HepG2 (cell line): ENCODE measurements around the gene TMEM132D. TPM values are rescaled to one million over a fixed set of nuclear protein-coding genes. Genes with fewer than 3 reads are reported as not detected.

Experiments used
- ATAC-seq: fragments of 200-7000 bp; cut with Tn5 transposase; 3 replicates; pipeline ENCODE4 v1.9.1; 2020; ENCODE audit warnings: mild to moderate bottlenecking, moderate library complexity
- BruUV-seq: library from RNA; stranded (reverse); fragments of 400-500 nt; replicated peaks from 2 replicates; lab custom pipeline; 2021; lab: Mats Ljungman, UMichigan
- CTCF ChIA-PET: fragments of 300-600 bp; formaldehyde crosslinking; extraction: SDS; loops from one replicate; lab custom pipeline; 2021; ENCODE audit warnings: low total read pairs, inconsistent platforms, low intra/inter-chr PET ratio; lab: Yijun Ruan, JAX
- POLR2A ChIA-PET: fragments of 350-600 bp; sonication (Branson Sonifier 250); formaldehyde crosslinking; loops from one replicate; lab custom pipeline; 2020; ENCODE audit warnings: antibody characterized with exemption, inconsistent platforms; lab: Yijun Ruan, JAX
- DNase-seq: peaks from one replicate; pipeline ENCODE4 v3.0.0-alpha.2; 2015; ENCODE audit warnings: low spot score
- FAIRE-seq: peaks from 3 replicates; lab custom pipeline; 2011; peaks lifted over from hg19 to GRCh38; lab: Jason Lieb, UNC
- H2AFZ ChIP-seq: one replicate; pipeline ENCODE4 v1.6.1; 2011; ENCODE audit warnings: low read length, inconsistent platforms
- H3K27ac ChIP-seq: fragments of 300-600 bp; 3 replicates; pipeline ENCODE4 v1.8.0; 2011; ENCODE audit warnings: mixed run types, mild to moderate bottlenecking, mixed read lengths, low read length, inconsistent platforms; ENCODE audit not compliant: insufficient read depth; ENCODE audit errors: extremely low read length
- H3K27me3 ChIP-seq, 2 experiments: fragments of 200-600 bp in 1 of 2; 2 replicates in 1 of 2; 3 replicates in 1 of 2; pipeline versions ENCODE4 v1.6.0 to v1.8.0; 2011; ENCODE audit warnings: low read length in 2 of 2, mild to moderate bottlenecking in 2 of 2, moderate library complexity in 2 of 2, inconsistent platforms in 1 of 2; ENCODE audit not compliant: insufficient read depth in 2 of 2, control insufficient read depth in 1 of 2
- H3K36me3 ChIP-seq, 2 experiments: fragments of 200-600 bp in 1 of 2; replicated peaks in 1 of 2; 2 replicates in 1 of 2; 3 replicates in 1 of 2; pipeline versions ENCODE4 v1.5.1 to v1.8.0; 2011; ENCODE audit warnings: low read length in 2 of 2, inconsistent platforms in 1 of 2; ENCODE audit not compliant: insufficient read depth in 2 of 2, control insufficient read depth in 1 of 2
- H3K4me1 ChIP-seq: 2 replicates; pipeline ENCODE4 v1.5.1; 2012; ENCODE audit warnings: low read length, inconsistent platforms; ENCODE audit not compliant: insufficient read depth
- H3K4me2 ChIP-seq: 2 replicates; pipeline ENCODE4 v1.6.0; 2011; ENCODE audit warnings: low read depth, low read length, inconsistent platforms
- H3K4me3 ChIP-seq, 3 experiments: fragments of 200-600 bp in 1 of 3; sonication (generic), shearing (Covaris generic) in 1 of 3; replicated peaks in 1 of 3; 2 replicates each; pipeline ENCODE4 v1.5.1; 2011 to 2016; ENCODE audit warnings: low read length in 3 of 3, inconsistent platforms in 2 of 3, low read depth in 2 of 3, mild to moderate bottlenecking in 2 of 3, control low read depth in 1 of 3, mixed read lengths in 1 of 3; ENCODE audit not compliant: insufficient read depth in 1 of 3
- H3K79me2 ChIP-seq: one replicate; pipeline ENCODE4 v1.6.1; 2011; ENCODE audit warnings: low read length, inconsistent platforms; ENCODE audit not compliant: insufficient read depth
- H3K9ac ChIP-seq: 2 replicates; pipeline ENCODE4 v1.6.0; 2011; ENCODE audit warnings: mild to moderate bottlenecking, low read depth, low read length, inconsistent platforms; ENCODE audit not compliant: insufficient read depth
- H3K9me3 ChIP-seq: 2 replicates; pipeline ENCODE4 v1.5.1; 2012; ENCODE audit warnings: mild to moderate bottlenecking, low read length
- H4K20me1 ChIP-seq: 2 replicates; pipeline ENCODE4 v1.6.0; 2011; ENCODE audit warnings: inconsistent platforms, mild to moderate bottlenecking, low read length, moderate library complexity; ENCODE audit not compliant: insufficient read depth
- CREB1 ChIP-seq, 2 experiments: fragments of 450-650 bp in 1 of 2; IDR thresholded peaks; 2 replicates each; pipeline ENCODE4 v1.6.1; 2016 to 2017; ENCODE audit warnings: control low read depth in 1 of 2, mild to moderate bottlenecking in 1 of 2, missing compliant biosample characterization in 1 of 2, missing genetic modification characterization in 1 of 2
- GLMP ChIP-seq: sonication (generic); formaldehyde crosslinking; IDR thresholded peaks from 2 replicates; pipeline ENCODE4 v1.9.0; 2021; ENCODE audit warnings: missing genetic modification reagents, mild to moderate bottlenecking, borderline replicate concordance
- NFYC ChIP-seq: IDR thresholded peaks from 2 replicates; pipeline ENCODE4 v1.6.1; 2016; ENCODE audit warnings: missing genetic modification reagents, missing compliant biosample characterization
- NKX3-1 ChIP-seq: sonication (generic); formaldehyde crosslinking; IDR thresholded peaks from 2 replicates; pipeline ENCODE4 v1.5.0; 2020; ENCODE audit warnings: missing genetic modification reagents
- POLR2A ChIP-seq, 2 experiments: IDR thresholded peaks; 2 replicates each; pipeline ENCODE4 v1.6.1; 2011; ENCODE audit warnings: low read depth in 2 of 2, low read length in 2 of 2, mild to moderate bottlenecking in 1 of 2, moderate library complexity in 1 of 2; ENCODE audit not compliant: insufficient read depth in 1 of 2
- ZBTB1 ChIP-seq: sonication (generic); formaldehyde crosslinking; IDR thresholded peaks from 2 replicates; pipeline ENCODE4 v1.4.0; 2020; ENCODE audit warnings: missing genetic modification reagents, borderline replicate concordance
- ZMAT3 ChIP-seq: sonication (generic); formaldehyde crosslinking; conservative IDR thresholded peaks from 2 replicates; pipeline ENCODE4 v1.7.0; 2021; ENCODE audit warnings: missing genetic modification reagents
- ZNF605 ChIP-seq: sonication (generic); formaldehyde crosslinking; IDR thresholded peaks from 2 replicates; pipeline ENCODE4 v1.8.0; 2022; ENCODE audit warnings: mild to moderate bottlenecking, missing genetic modification reagents
- WGBS: methylation state at CpG from one replicate; pipeline ENCODE4 v1.1.6; 2017; ENCODE audit warnings: low lambda C conversion rate; 5-methylcytosine and 5-hydroxymethylcytosine counted together
- in situ Hi-C: cut with HindIII; loops from 2 replicates; pipeline ENCODE4 v1.10.0; 2017; ENCODE audit warnings: low pct_unique_long_range_greater_than_20kb; ENCODE audit not compliant: extremely low pct_ligation_motif_present
- intact Hi-C: fragments of 100-400 bp; cut with micrococcal nuclease; formaldehyde crosslinking; loops from one replicate; pipeline ENCODE4 v1.10.0; 2022; ENCODE audit not compliant: unreplicated experiment
- polyA plus RNA-seq, 8 experiments: library from polyadenylated mRNA; depleted of rRNA in 3 of 8; stranded (reverse) in 7 of 8; unstranded in 1 of 8; fragments of >200 nt; fragmentation: Illumina TruSeq in 4 of 8; extraction: Trizol in 4 of 8; gene quantifications; 2 replicates each; pipeline versions ENCODE4 v1.2.1 to v1.2.3, GENCODE V29; 2011 to 2016; ENCODE audit warnings: low read depth in 4 of 8, missing spikeins in 1 of 8, mixed read lengths in 1 of 8; ENCODE audit not compliant: insufficient read depth in 1 of 8
- total RNA-seq, 5 experiments: library from RNA; depleted of rRNA; stranded (reverse); fragments of >200 nt; fragmentation: Illumina TruSeq; extraction: Trizol; gene quantifications; 2 replicates each; pipeline ENCODE4 v1.2.3, GENCODE V29; 2016; ENCODE audit warnings: low read depth in 1 of 5

The TMEM132D gene
- total and polyA plus RNA-seq, 2 of the 13 experiments (the other 11 are each of a cell fraction or from before 2014, with no cell fraction given), result not detected

- no peaks in the 10 kb centered on the region for H3K36me3 ChIP-seq
- no peak overlapping the region for H2AFZ ChIP-seq
- H3K9ac ChIP-seq, result no peak overlapping the region
- ATAC-seq (no peak), DNase-seq (no peak), FAIRE-seq (no peak)
- no TSS peak for BruUV-seq
- no peak for TF ChIP-seq ZNF605 (CRISPR knock-in tag)
- TF ChIP-seq POLR2A (IDR thresholded peaks at IDR 0.05; ENCODE audit: insufficient read depth in 1 of 2, low read depth in 2 of 2, low read length in 2 of 2), result no peak
- no peak for TF ChIP-seq ZBTB1 (CRISPR knock-in tag)
- TF ChIP-seq GLMP (CRISPR knock-in tag), result no peak
- TF ChIP-seq ZMAT3 (CRISPR knock-in tag), result no peak
- no peak overlapping the region for H3K27ac ChIP-seq
- POLR2A ChIA-PET, result no interaction called here
- in situ Hi-C loops, result no loop called here
- intact Hi-C loops, result no loop called here
- H3K4me3 ChIP-seq, result no peak overlapping the region
- 13% methylated on average over 2 of the region's 4 CpGs for WGBS
- no peaks in the 10 kb centered on the region; the same call in 1 of the 2 replicates for H3K9me3 ChIP-seq
- no peaks in the 10 kb centered on the region for H4K20me1 ChIP-seq
- CTCF ChIA-PET, result no interaction called here
- H3K27me3 ChIP-seq, result peaks cover 2 to 15% of the 10 kb centered on the region in 2 experiments; a peak in 2 of 5 replicates
- no peaks in the 10 kb centered on the region for H3K4me1 ChIP-seq
- no peak overlapping the region for H3K4me2 ChIP-seq
- H3K79me2 ChIP-seq, result no peaks in the 10 kb centered on the region
Measured at GRCh38 chr12:129213551-129213950, 690.3 kb downstream of the TMEM132D start.

- no peak overlapping the region for H3K4me2 ChIP-seq
- H3K9ac ChIP-seq, result no peak overlapping the region
- DNase-seq (peak; percentile 33), ATAC-seq (no peak)
- H3K9me3 ChIP-seq, result no peaks in the 10 kb centered on the region; the same call in 1 of the 2 replicates
- BruUV-seq, result no TSS peak
- H4K20me1 ChIP-seq, result no peaks in the 10 kb centered on the region
- no peaks in the 10 kb centered on the region for H3K4me1 ChIP-seq
- peak; percentile 91 for TF ChIP-seq CREB1 (IDR thresholded peaks at IDR 0.05)
- TF ChIP-seq CREB1 (CRISPR knock-in tag; IDR thresholded peaks at IDR 0.05), result no peak
- TF ChIP-seq NKX3-1 (CRISPR knock-in tag), result no peak
- no peak for TF ChIP-seq NFYC (CRISPR knock-in tag)
- TF ChIP-seq, all 625 proteins: peak for 1
- WGBS, result 1% methylated on average over 11 of the region's 11 CpGs
- Histone ChIP-seq H3K79me2 (no peaks in the 10 kb centered on the region), H3K4me3 (no peak overlapping the region), H3K27me3 (peaks cover 2 to 18% of the 10 kb centered on the region in 2 experiments; a peak in 2 of 5 replicates), H3K27ac (no peak overlapping the region), H3K36me3 (no peaks in the 10 kb centered on the region), H2AFZ (no peak overlapping the region)
- CTCF ChIA-PET, result no interaction called here
- intact Hi-C loops, result no loop called here
- POLR2A ChIA-PET, result no interaction called here
- no peak for FAIRE-seq
- in situ Hi-C loops, result no loop called here
Measured at GRCh38 chr12:129211862-129212630, 691.8 kb downstream of the TMEM132D start.
